ENCODE results near the gene STX1A. TPM values are rescaled to one million over a fixed set of nuclear protein-coding genes. Genes with fewer than 3 reads are reported as not detected.
"Not testable (repeated sequence)": the region's sequence is repeated elsewhere in the genome, so short reads cannot be mapped to it uniquely, and the experiment has no call there.

The STX1A gene
- total and polyA plus RNA-seq, 2 of the 8 experiments (the other 6 are each of a cell fraction or from before 2014, with no cell fraction given), result 13.5 to 17.5 TPM

DNA sequence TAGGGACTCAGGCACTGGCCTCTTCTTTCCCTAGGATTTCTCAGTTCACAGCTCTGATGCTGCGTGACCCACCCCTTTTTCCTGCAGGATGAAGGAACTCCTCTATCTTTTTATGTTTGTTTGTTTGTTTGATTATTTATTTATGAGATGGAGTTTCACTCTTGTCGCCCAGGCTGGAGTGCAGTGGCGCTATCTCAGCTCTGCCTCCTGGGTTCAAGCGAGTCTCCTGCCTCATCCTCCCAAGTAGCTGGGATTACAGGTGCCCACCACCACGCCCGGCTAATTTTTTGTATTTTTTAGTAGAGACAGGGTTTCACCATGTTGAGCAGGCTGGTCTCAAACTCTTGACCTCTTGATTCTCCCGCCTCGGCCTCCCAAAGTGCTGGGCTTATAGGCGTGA is 974 bp upstream of the STX1A start:
- Histone ChIP-seq H3K4me2 (ENCODE audit: insufficient read depth in 1 of 2, low read depth in 2 of 2, low read length in 2 of 2) (peak overlapping the region in 1 of 2 experiments; percentile 91; a peak in 1 of 4 replicates), H3K27me3 (replicated peaks in 1 of 4; ENCODE audit: control insufficient read depth in 3 of 4, extremely low read depth in 1 of 4, insufficient read depth in 3 of 4, low read length in 3 of 4) (peaks cover 0 to 18% (median 13%) of the 10 kb centered on the region in 4 experiments; a peak in 5 of 7 replicates)
- H3K4me1 ChIP-seq (replicated peaks in 1 of 4; ENCODE audit: control insufficient read depth in 3 of 4, insufficient read depth in 4 of 4, low read length in 3 of 4); H2AK5ac ChIP-seq (ENCODE audit: low read depth, low read length); H2BK15ac ChIP-seq (ENCODE audit: low read length); H3K14ac ChIP-seq (ENCODE audit: insufficient read length); H4K8ac ChIP-seq (ENCODE audit: extremely low read depth, insufficient read depth, low read length); H3K23me2 ChIP-seq (ENCODE audit: low read depth, low read length); H3K18ac ChIP-seq (ENCODE audit: extremely low read depth, low read length); H3K56ac ChIP-seq (replicated peaks; ENCODE audit: insufficient read length, low read depth, low read length); H3K79me2 ChIP-seq (ENCODE audit: control insufficient read depth in 1 of 2, insufficient read depth in 2 of 2, low read length in 2 of 2); DNase-seq (ENCODE audit: low read depth in 1 of 2, low spot score in 2 of 2); H2BK12ac ChIP-seq (ENCODE audit: low read depth, low read length); H3K23ac ChIP-seq (ENCODE audit: insufficient read length); H2AFZ ChIP-seq (ENCODE audit: low read length); H3K79me1 ChIP-seq (ENCODE audit: low read depth, low read length); H3K4me3 ChIP-seq (ENCODE audit: extremely low read depth in 1 of 4, insufficient read depth in 2 of 4, low read depth in 3 of 4, low read length in 4 of 4); H3K36me3 ChIP-seq (ENCODE audit: control insufficient read depth in 2 of 4, insufficient read depth in 4 of 4, low read length in 3 of 4); H4K20me1 ChIP-seq (replicated peaks in 1 of 2; ENCODE audit: control insufficient read depth in 1 of 2, insufficient read depth in 2 of 2, low read length in 2 of 2); H2BK120ac ChIP-seq (replicated peaks; ENCODE audit: low read depth, low read length); H4K5ac ChIP-seq (ENCODE audit: insufficient read length, low read depth, low read length); H2BK5ac ChIP-seq (ENCODE audit: low read depth, low read length); H3K9me3 ChIP-seq (ENCODE audit: insufficient read depth in 2 of 2, low read depth in 1 of 2, low read length in 1 of 2); H3K27ac ChIP-seq (ENCODE audit: low read depth, low read length); H3K9ac ChIP-seq (replicated peaks in 1 of 4; ENCODE audit: extremely low read depth in 1 of 4, low read depth in 3 of 4, low read length in 3 of 4); H2BK20ac ChIP-seq (ENCODE audit: low read length); H4K91ac ChIP-seq (replicated peaks; ENCODE audit: insufficient read length, low read length); H3K4ac ChIP-seq (replicated peaks; ENCODE audit: insufficient read length, low read depth, low read length); FAIRE-seq: not testable (repeated sequence)
- ChIA-PET CTCF (ENCODE audit: partially characterized antibody) (interaction anchor here (0.8 to 2.2 kb wide), 12 partner anchors 8 to 121 kb away, joined by 3 to 14 read pairs (median 4); partner anchors contain the start of gene VPS37D), POLR2A (ENCODE audit: partially characterized antibody) (interaction anchor here (1.2 to 1.5 kb wide), 7 partner anchors 9 to 142 kb away, joined by 3 to 7 read pairs (median 3); partner anchors contain the start of genes ABHD11 and TBL2)
- 97% methylated on average over 9 of the region's 9 CpGs; no CpG with 5 or more reads in 1 of the 2 experiments for WGBS, 2 experiments (ENCODE audit: extremely low coverage in 1 of 2, insufficient coverage in 1 of 2, insufficient read length in 1 of 2, insufficient replicate concordance in 2 of 2, low coverage in 1 of 2, low lambda C conversion rate in 2 of 2, missing lambda C conversion rate in 1 of 2)

Measured in H1 (cell line).